Endothelial cell of umbilical vein (primary cell): ENCODE data around the gene THOC5. TPM values are rescaled to one million over a fixed set of nuclear protein-coding genes. Genes with fewer than 3 reads are reported as not detected.

Experiments used
- BruUV-seq: library from RNA; stranded (reverse); fragments of 400-500 nt; replicated peaks from 2 replicates; lab custom pipeline; 2021; lab: Mats Ljungman, UMichigan
- CTCF ChIA-PET: fragments of 300-600, 350-600 bp; sonication (Branson Sonifier 250); formaldehyde crosslinking; loops from one replicate; lab custom pipeline; 2021; ENCODE audit warnings: antibody characterized with exemption, inconsistent platforms; lab: Charles Lee
- POLR2A ChIA-PET: fragments of 300-600, 350-600 bp; sonication (Branson Sonifier 250); formaldehyde crosslinking; loops from one replicate; lab custom pipeline; 2021; ENCODE audit warnings: antibody characterized with exemption, inconsistent platforms; lab: Charles Lee
- DNase-seq: peaks from one replicate; pipeline ENCODE4 v3.0.0-alpha.2; 2011; ENCODE audit warnings: low read depth, low spot score
- FAIRE-seq: peaks from 2 replicates; lab custom pipeline; 2011; peaks lifted over from hg19 to GRCh38; lab: Jason Lieb, UNC
- H2AFZ ChIP-seq: 2 replicates; pipeline ENCODE4 v1.6.0; 2012; ENCODE audit warnings: low read depth, low read length, control low read depth, inconsistent platforms
- H3K27ac ChIP-seq: 2 replicates; pipeline ENCODE4 v1.5.1; 2011; ENCODE audit warnings: low read depth, mild to moderate bottlenecking, control low read depth, low read length, moderate library complexity; ENCODE audit not compliant: insufficient read depth
- H3K27me3 ChIP-seq, 2 experiments: 2 replicates each; pipeline versions ENCODE4 v1.6.0 to v1.6.1; 2011; ENCODE audit warnings: low read length in 2 of 2, mixed read lengths in 1 of 2; ENCODE audit not compliant: control insufficient read depth in 2 of 2, insufficient read depth in 2 of 2
- H3K36me3 ChIP-seq, 2 experiments: 2 replicates in 1 of 2; 3 replicates in 1 of 2; pipeline ENCODE4 v1.5.1; 2011; ENCODE audit warnings: low read length in 2 of 2, mild to moderate bottlenecking in 1 of 2, moderate library complexity in 1 of 2; ENCODE audit not compliant: control insufficient read depth in 2 of 2, insufficient read depth in 2 of 2; ENCODE audit errors: extremely low read depth in 1 of 2
- H3K4me1 ChIP-seq: 3 replicates; pipeline ENCODE4 v1.5.1; 2011; ENCODE audit warnings: mild to moderate bottlenecking, low read length; ENCODE audit not compliant: control insufficient read depth, insufficient read depth; ENCODE audit errors: extremely low read depth
- H3K4me2 ChIP-seq: 2 replicates; pipeline ENCODE4 v1.6.1; 2011; ENCODE audit warnings: low read length, control low read depth, mixed read lengths; ENCODE audit not compliant: insufficient read depth
- H3K4me3 ChIP-seq, 3 experiments: fragments of 200-600 bp in 1 of 3; sonication (generic), shearing (Covaris generic) in 1 of 3; replicated peaks in 1 of 3; 2 replicates each; pipeline ENCODE4 v1.5.1; 2011 to 2016; ENCODE audit warnings: control low read depth in 3 of 3, low read length in 3 of 3, mild to moderate bottlenecking in 2 of 3, inconsistent platforms in 1 of 3, low read depth in 1 of 3, moderate library complexity in 1 of 3; ENCODE audit not compliant: insufficient read depth in 1 of 3
- H3K79me2 ChIP-seq: 2 replicates; pipeline ENCODE4 v1.6.0; 2012; ENCODE audit warnings: low read length, inconsistent platforms; ENCODE audit not compliant: control insufficient read depth, insufficient read depth
- H3K9ac ChIP-seq: replicated peaks from 2 replicates; pipeline ENCODE3; 2011; ENCODE audit warnings: low read length, control low read depth; ENCODE audit not compliant: insufficient read depth; ENCODE audit errors: extremely low read depth
- H3K9me1 ChIP-seq: replicated peaks from 3 replicates; pipeline ENCODE4 v1.6.0; 2011; ENCODE audit warnings: mild to moderate bottlenecking, low read length; ENCODE audit not compliant: control insufficient read depth, insufficient read depth; ENCODE audit errors: extremely low read depth
- H3K9me3 ChIP-seq: replicated peaks from 2 replicates; pipeline ENCODE4 v1.5.1; 2012; ENCODE audit warnings: low read length, inconsistent platforms; ENCODE audit not compliant: control insufficient read depth, insufficient read depth
- H4K20me1 ChIP-seq: replicated peaks from 2 replicates; pipeline ENCODE3; 2011; ENCODE audit warnings: mild to moderate bottlenecking, low read length; ENCODE audit not compliant: control insufficient read depth, insufficient read depth; ENCODE audit errors: extremely low read depth
- EZH2 ChIP-seq: IDR thresholded peaks from 2 replicates; pipeline ENCODE4 v1.6.1; 2012; ENCODE audit warnings: borderline replicate concordance, low read depth, mild to moderate bottlenecking, moderate library complexity, low read length, inconsistent platforms; ENCODE audit not compliant: severe bottlenecking
- FOS ChIP-seq: IDR thresholded peaks from 2 replicates; pipeline ENCODE4 v1.6.1; 2011; ENCODE audit warnings: mild to moderate bottlenecking, low read length, moderate library complexity, borderline replicate concordance; ENCODE audit not compliant: insufficient read depth
- GATA2 ChIP-seq: IDR thresholded peaks from 2 replicates; pipeline ENCODE4 v1.7.0; 2011; ENCODE audit warnings: low read depth, mild to moderate bottlenecking, moderate library complexity, mixed read lengths, low read length; ENCODE audit not compliant: insufficient read length, insufficient read depth
- JUN ChIP-seq: IDR thresholded peaks from 2 replicates; pipeline ENCODE4 v1.6.1; 2011; ENCODE audit warnings: borderline replicate concordance, low read depth; ENCODE audit not compliant: insufficient read length, insufficient read depth
- MYC ChIP-seq: IDR thresholded peaks from one replicate; pipeline ENCODE4 v1.6.1; 2011; ENCODE audit warnings: mild to moderate bottlenecking, low read depth, low read length
- POLR2A ChIP-seq: IDR thresholded peaks from 2 replicates; pipeline ENCODE4 v1.6.1; 2012; ENCODE audit warnings: low read depth, mild to moderate bottlenecking, control low read depth, low read length
- POLR2AphosphoS5 ChIP-seq: IDR thresholded peaks from 2 replicates; pipeline ENCODE4 v1.6.1; 2012; ENCODE audit warnings: low read depth, mild to moderate bottlenecking, control low read depth, low read length, moderate library complexity; ENCODE audit not compliant: insufficient read depth
- dilution Hi-C: fragments of 300-500 bp; cut with MboI; formaldehyde crosslinking; loops from one replicate; pipeline ENCODE4 v1.15.0; 2019; ENCODE audit warnings: low sequenced_read_pairs; ENCODE audit not compliant: extremely low pct_ligation_motif_present
- intact Hi-C: fragments of 100-400 bp; cut with micrococcal nuclease; formaldehyde crosslinking; loops from one replicate; pipeline ENCODE4 v1.10.0; 2022
- polyA plus RNA-seq, 4 experiments: library from polyadenylated mRNA; depleted of rRNA in 3 of 4; stranded (reverse) in 3 of 4; unstranded in 1 of 4; fragments of >200 nt; gene quantifications; 2 replicates each; pipeline versions ENCODE4 v1.2.1 to v1.2.3, GENCODE V29; 2011 to 2012; ENCODE audit warnings: missing spikeins in 1 of 4
- total RNA-seq: library from RNA; stranded (reverse); gene quantifications from 2 replicates; pipeline ENCODE4 v1.2.3, GENCODE V29; 2021
- TF ChIP-seq, protein P1 (sequence below), 2 donors: IDR thresholded peaks; 1 replicate in 1 of 2; 2 replicates in 1 of 2; pipeline ENCODE4 v1.5.1; 2011; ENCODE audit warnings: low read length in 2 of 2, mild to moderate bottlenecking in 2 of 2, moderate library complexity in 2 of 2, control low read depth in 1 of 2, inconsistent platforms in 1 of 2, low read depth in 1 of 2; ENCODE audit not compliant: insufficient read depth in 1 of 2; ENCODE audit errors: extremely low read depth in 1 of 2
- TF ChIP-seq, protein P2 (sequence below): IDR thresholded peaks from 2 replicates; pipeline ENCODE4 v1.6.1; 2011; ENCODE audit not compliant: insufficient read depth, insufficient read length

The THOC5 gene
- total and polyA plus RNA-seq, 2 donors (not counting 3 experiments of a cell fraction or from before 2014, with no cell fraction given): 35.0 to 82.9 TPM

DNA sequence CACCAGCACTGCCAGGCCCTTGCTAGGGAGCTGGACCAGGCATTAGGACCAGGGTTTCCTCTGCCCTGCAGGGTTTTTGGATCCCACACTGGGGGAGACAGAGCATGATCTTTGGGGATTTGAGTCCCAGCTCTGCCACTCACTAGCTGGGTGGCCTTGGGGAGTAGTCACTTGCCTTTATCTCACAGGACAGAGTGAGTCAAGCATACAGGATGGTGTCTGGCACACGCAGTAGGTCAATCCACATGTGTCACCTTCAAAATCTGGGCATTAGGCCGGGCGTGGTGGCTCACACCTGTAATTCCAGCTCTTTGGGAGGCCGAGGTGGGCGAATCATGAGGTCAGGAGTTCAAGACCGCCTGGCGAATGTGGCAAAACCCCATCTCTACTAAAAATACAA lies 70.8 kb downstream of the THOC5 start:
- Histone ChIP-seq H3K79me2 (no peaks in the 10 kb centered on the region), H3K4me1 (peaks cover 5% of the 10 kb centered on the region), H2AFZ (no peak overlapping the region), H3K27me3 (peaks cover 39 to 40% of the 10 kb centered on the region in 2 experiments), H4K20me1 (no peaks in the 10 kb centered on the region), H3K36me3 (no peaks in the 10 kb centered on the region), H3K4me2 (no peak overlapping the region), H3K9ac (no peak overlapping the region), H3K9me3 (no peaks in the 10 kb centered on the region), H3K9me1 (no peaks in the 10 kb centered on the region), H3K27ac (no peak overlapping the region), H3K4me3 (no peak overlapping the region)
- dilution Hi-C loops (no loop called here), intact Hi-C loops (no loop called here)
- FAIRE-seq: no peak
- CTCF ChIA-PET: interaction anchor here (0.8 to 1.4 kb wide), 4 partner anchors 8 to 41 kb away, joined by 3 to 6 read pairs (median 4); no protein-coding TSS in a partner anchor
- no peak for TF ChIP-seq EZH2
- TF ChIP-seq, protein P1, sequence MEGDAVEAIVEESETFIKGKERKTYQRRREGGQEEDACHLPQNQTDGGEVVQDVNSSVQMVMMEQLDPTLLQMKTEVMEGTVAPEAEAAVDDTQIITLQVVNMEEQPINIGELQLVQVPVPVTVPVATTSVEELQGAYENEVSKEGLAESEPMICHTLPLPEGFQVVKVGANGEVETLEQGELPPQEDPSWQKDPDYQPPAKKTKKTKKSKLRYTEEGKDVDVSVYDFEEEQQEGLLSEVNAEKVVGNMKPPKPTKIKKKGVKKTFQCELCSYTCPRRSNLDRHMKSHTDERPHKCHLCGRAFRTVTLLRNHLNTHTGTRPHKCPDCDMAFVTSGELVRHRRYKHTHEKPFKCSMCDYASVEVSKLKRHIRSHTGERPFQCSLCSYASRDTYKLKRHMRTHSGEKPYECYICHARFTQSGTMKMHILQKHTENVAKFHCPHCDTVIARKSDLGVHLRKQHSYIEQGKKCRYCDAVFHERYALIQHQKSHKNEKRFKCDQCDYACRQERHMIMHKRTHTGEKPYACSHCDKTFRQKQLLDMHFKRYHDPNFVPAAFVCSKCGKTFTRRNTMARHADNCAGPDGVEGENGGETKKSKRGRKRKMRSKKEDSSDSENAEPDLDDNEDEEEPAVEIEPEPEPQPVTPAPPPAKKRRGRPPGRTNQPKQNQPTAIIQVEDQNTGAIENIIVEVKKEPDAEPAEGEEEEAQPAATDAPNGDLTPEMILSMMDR (IDR thresholded peaks at IDR 0.05; ENCODE audit: extremely low read depth in 1 of 2, insufficient read depth in 1 of 2, low read depth in 1 of 2, low read length in 2 of 2): no peak
- TF ChIP-seq MYC: no peak
- TF ChIP-seq, protein P2, sequence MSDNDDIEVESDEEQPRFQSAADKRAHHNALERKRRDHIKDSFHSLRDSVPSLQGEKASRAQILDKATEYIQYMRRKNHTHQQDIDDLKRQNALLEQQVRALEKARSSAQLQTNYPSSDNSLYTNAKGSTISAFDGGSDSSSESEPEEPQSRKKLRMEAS: no peak
- no peak for TF ChIP-seq JUN
- TF ChIP-seq FOS: no peak
- TF ChIP-seq POLR2AphosphoS5: no peak
- no peak for TF ChIP-seq POLR2A
- TF ChIP-seq GATA2: no peak
- POLR2A ChIA-PET: no interaction called here
- no TSS peak for BruUV-seq
- no peak for DNase-seq
